ENCODE measurements around the gene LAMTOR2. TPM values are rescaled to one million over a fixed set of nuclear protein-coding genes. Genes with fewer than 3 reads are reported as not detected.
A peak's percentile ranks its signal among the peaks of the same experiment; 100 is the strongest.

LAMTOR2 gene
- total RNA-seq, 1 experiment from 2014 or later = 49.4 TPM

- TF ChIP-seq CTCF (IDR thresholded peaks at IDR 0.05; ENCODE audit: insufficient read depth in 1 of 2, low read depth in 1 of 2, low read length in 1 of 2, severe bottlenecking in 1 of 2, unreplicated experiment in 1 of 2) = no peak
- Mint-ChIP-seq H3K9me3 (ENCODE audit: unreplicated experiment) (no peaks in the 10 kb centered on the region), H3K27me3 (ENCODE audit: insufficient read depth, unreplicated experiment) (no peaks in the 10 kb centered on the region), H3K36me3 (ENCODE audit: insufficient read depth, unreplicated experiment) (peaks cover 50% of the 10 kb centered on the region), H3K4me1 (ENCODE audit: low read depth, unreplicated experiment) (peaks cover 6% of the 10 kb centered on the region), H3K4me3 (ENCODE audit: unreplicated experiment) (no peak overlapping the region), H3K27ac (ENCODE audit: unreplicated experiment) (no peak overlapping the region)
- BruUV-seq (replicated peaks) = no TSS peak
- ChIA-PET CTCF (no interaction called here), POLR2A (no interaction called here)
- H3K9me3 ChIP-seq = no peaks in the 10 kb centered on the region
- intact Hi-C loops (cut with micrococcal nuclease; ENCODE audit: unreplicated experiment) = no loop called here
- peaks cover 3% of the 10 kb centered on the region; the same call in 1 of the 2 replicates for H3K36me3 ChIP-seq (ENCODE audit: control insufficient read depth, insufficient read depth, low read length)
- H3K27me3 ChIP-seq (replicated peaks; ENCODE audit: control insufficient read depth, insufficient read depth, low read length) = no peaks in the 10 kb centered on the region
- no peaks in the 10 kb centered on the region for H3K4me1 ChIP-seq
- no peak overlapping the region for H3K4me3 ChIP-seq (ENCODE audit: low read depth, low read length)
- DNase-seq = no peak
Observed at GRCh38 chr1:156072251-156072650, 17.7 kb downstream of the LAMTOR2 start.

GRCh38 chr1:156073110-156073687 is 18.6 kb downstream of the LAMTOR2 start:
- Histone ChIP-seq H3K27me3 (replicated peaks; ENCODE audit: control insufficient read depth, insufficient read depth, low read length) (no peaks in the 10 kb centered on the region), H3K9me3 (no peaks in the 10 kb centered on the region), H3K4me1 (no peaks in the 10 kb centered on the region), H3K4me3 (ENCODE audit: low read depth, low read length) (no peak overlapping the region), H3K36me3 (ENCODE audit: control insufficient read depth, insufficient read depth, low read length) (peaks cover 1% of the 10 kb centered on the region; the same call in 1 of the 2 replicates)
- Mint-ChIP-seq H3K4me3 (ENCODE audit: unreplicated experiment) (no peak overlapping the region), H3K4me1 (ENCODE audit: low read depth, unreplicated experiment) (peaks cover 6% of the 10 kb centered on the region), H3K27me3 (ENCODE audit: insufficient read depth, unreplicated experiment) (no peaks in the 10 kb centered on the region), H3K9me3 (ENCODE audit: unreplicated experiment) (no peaks in the 10 kb centered on the region), H3K36me3 (ENCODE audit: insufficient read depth, unreplicated experiment) (peaks cover 41% of the 10 kb centered on the region), H3K27ac (ENCODE audit: unreplicated experiment) (no peak overlapping the region)
- DNase-seq = no peak
- intact Hi-C loops (cut with micrococcal nuclease; ENCODE audit: unreplicated experiment) = no loop called here
- BruUV-seq (replicated peaks) = no TSS peak
- TF ChIP-seq CTCF (IDR thresholded peaks at IDR 0.05; ENCODE audit: insufficient read depth in 1 of 2, low read depth in 1 of 2, low read length in 1 of 2, severe bottlenecking in 1 of 2, unreplicated experiment in 1 of 2) = no peak
- CTCF ChIA-PET = no interaction called here
- POLR2A ChIA-PET = interaction anchor here (0.9 kb wide), 1 partner anchor 9 kb away, joined by 4 read pairs; no protein-coding TSS in a partner anchor

GRCh38 chr1:156073740-156074139 is 19.2 kb downstream of the LAMTOR2 start:
- intact Hi-C loops (cut with micrococcal nuclease; ENCODE audit: unreplicated experiment) = no loop called here
- H3K27me3 Mint-ChIP-seq (ENCODE audit: insufficient read depth, unreplicated experiment) = no peaks in the 10 kb centered on the region
- CTCF ChIA-PET = no interaction called here
- H3K27ac Mint-ChIP-seq (ENCODE audit: unreplicated experiment) = no peak overlapping the region
- H3K9me3 ChIP-seq = no peaks in the 10 kb centered on the region
- BruUV-seq (replicated peaks) = TSS peak; percentile 19
- peaks cover 1% of the 10 kb centered on the region; the same call in 1 of the 2 replicates for H3K36me3 ChIP-seq (ENCODE audit: control insufficient read depth, insufficient read depth, low read length)
- H3K4me3 Mint-ChIP-seq (ENCODE audit: unreplicated experiment) = no peak overlapping the region
- no peak for TF ChIP-seq CTCF (IDR thresholded peaks at IDR 0.05; ENCODE audit: insufficient read depth in 1 of 2, low read depth in 1 of 2, low read length in 1 of 2, severe bottlenecking in 1 of 2, unreplicated experiment in 1 of 2)
- H3K36me3 Mint-ChIP-seq (ENCODE audit: insufficient read depth, unreplicated experiment) = peaks cover 35% of the 10 kb centered on the region
- POLR2A ChIA-PET = interaction anchor here (0.9 kb wide), 1 partner anchor 9 kb away, joined by 4 read pairs; no protein-coding TSS in a partner anchor
- no peak overlapping the region for H3K4me3 ChIP-seq (ENCODE audit: low read depth, low read length)
- no peaks in the 10 kb centered on the region for H3K27me3 ChIP-seq (replicated peaks; ENCODE audit: control insufficient read depth, insufficient read depth, low read length)
- no peaks in the 10 kb centered on the region for H3K4me1 ChIP-seq
- no peak for DNase-seq
- H3K9me3 Mint-ChIP-seq (ENCODE audit: unreplicated experiment) = no peaks in the 10 kb centered on the region
- H3K4me1 Mint-ChIP-seq (ENCODE audit: low read depth, unreplicated experiment) = peaks cover 6% of the 10 kb centered on the region

Data from Caco-2 (cell line).